ENCODE measurements around the gene PTCD1.

DNA sequence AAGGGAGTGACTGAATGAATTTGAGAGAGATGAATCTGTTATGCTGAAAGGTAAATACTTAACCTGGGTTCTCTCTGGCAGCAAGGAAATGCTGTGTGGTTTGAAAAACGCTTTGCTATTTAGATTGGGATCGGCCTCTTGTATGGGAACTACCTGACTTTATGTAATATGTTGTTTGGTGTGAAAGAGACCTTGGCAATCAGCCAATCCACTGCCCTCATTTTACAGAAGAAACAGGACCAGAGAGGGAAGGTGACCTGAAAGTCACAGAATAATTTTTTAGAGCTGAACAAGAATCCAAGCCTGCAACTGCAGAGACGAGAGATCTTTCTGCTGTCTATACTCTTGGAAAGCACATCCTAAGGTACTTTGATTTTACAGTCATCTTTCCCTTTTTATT, 28.8 kb downstream of the PTCD1 start:
- TF ChIP-seq, protein P1, sequence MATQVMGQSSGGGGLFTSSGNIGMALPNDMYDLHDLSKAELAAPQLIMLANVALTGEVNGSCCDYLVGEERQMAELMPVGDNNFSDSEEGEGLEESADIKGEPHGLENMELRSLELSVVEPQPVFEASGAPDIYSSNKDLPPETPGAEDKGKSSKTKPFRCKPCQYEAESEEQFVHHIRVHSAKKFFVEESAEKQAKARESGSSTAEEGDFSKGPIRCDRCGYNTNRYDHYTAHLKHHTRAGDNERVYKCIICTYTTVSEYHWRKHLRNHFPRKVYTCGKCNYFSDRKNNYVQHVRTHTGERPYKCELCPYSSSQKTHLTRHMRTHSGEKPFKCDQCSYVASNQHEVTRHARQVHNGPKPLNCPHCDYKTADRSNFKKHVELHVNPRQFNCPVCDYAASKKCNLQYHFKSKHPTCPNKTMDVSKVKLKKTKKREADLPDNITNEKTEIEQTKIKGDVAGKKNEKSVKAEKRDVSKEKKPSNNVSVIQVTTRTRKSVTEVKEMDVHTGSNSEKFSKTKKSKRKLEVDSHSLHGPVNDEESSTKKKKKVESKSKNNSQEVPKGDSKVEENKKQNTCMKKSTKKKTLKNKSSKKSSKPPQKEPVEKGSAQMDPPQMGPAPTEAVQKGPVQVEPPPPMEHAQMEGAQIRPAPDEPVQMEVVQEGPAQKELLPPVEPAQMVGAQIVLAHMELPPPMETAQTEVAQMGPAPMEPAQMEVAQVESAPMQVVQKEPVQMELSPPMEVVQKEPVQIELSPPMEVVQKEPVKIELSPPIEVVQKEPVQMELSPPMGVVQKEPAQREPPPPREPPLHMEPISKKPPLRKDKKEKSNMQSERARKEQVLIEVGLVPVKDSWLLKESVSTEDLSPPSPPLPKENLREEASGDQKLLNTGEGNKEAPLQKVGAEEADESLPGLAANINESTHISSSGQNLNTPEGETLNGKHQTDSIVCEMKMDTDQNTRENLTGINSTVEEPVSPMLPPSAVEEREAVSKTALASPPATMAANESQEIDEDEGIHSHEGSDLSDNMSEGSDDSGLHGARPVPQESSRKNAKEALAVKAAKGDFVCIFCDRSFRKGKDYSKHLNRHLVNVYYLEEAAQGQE (IDR thresholded peaks at IDR 0.05; ENCODE audit: insufficient read depth in 1 of 2, low read depth in 2 of 2, low read length in 1 of 2) = no peak
- TF ChIP-seq, protein P2, sequence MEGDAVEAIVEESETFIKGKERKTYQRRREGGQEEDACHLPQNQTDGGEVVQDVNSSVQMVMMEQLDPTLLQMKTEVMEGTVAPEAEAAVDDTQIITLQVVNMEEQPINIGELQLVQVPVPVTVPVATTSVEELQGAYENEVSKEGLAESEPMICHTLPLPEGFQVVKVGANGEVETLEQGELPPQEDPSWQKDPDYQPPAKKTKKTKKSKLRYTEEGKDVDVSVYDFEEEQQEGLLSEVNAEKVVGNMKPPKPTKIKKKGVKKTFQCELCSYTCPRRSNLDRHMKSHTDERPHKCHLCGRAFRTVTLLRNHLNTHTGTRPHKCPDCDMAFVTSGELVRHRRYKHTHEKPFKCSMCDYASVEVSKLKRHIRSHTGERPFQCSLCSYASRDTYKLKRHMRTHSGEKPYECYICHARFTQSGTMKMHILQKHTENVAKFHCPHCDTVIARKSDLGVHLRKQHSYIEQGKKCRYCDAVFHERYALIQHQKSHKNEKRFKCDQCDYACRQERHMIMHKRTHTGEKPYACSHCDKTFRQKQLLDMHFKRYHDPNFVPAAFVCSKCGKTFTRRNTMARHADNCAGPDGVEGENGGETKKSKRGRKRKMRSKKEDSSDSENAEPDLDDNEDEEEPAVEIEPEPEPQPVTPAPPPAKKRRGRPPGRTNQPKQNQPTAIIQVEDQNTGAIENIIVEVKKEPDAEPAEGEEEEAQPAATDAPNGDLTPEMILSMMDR (IDR thresholded peaks at IDR 0.05) = no peak
- TF ChIP-seq POLR2AphosphoS5 (IDR thresholded peaks at IDR 0.05; ENCODE audit: low read depth, low read length) (no peak), TCF7L2 (IDR thresholded peaks at IDR 0.05; ENCODE audit: low read depth, low read length) (no peak)

Data from Panc1 (cell line).